Stimulated activated CD8-positive, alpha-beta memory T cell treated with anti-CD3 and anti-CD28 coated beads, Interleukin-15, amount 100 ng/mL, for 4 hours (primary cell): ENCODE results near the gene VPREB3.

Experiments used
- DNase-seq, 2 donors: peaks; one replicate each; pipeline ENCODE4 v3.0.0-alpha.2; 2020; ENCODE audit warnings: low read depth in 2 of 2

VPREB3 gene

DNA sequence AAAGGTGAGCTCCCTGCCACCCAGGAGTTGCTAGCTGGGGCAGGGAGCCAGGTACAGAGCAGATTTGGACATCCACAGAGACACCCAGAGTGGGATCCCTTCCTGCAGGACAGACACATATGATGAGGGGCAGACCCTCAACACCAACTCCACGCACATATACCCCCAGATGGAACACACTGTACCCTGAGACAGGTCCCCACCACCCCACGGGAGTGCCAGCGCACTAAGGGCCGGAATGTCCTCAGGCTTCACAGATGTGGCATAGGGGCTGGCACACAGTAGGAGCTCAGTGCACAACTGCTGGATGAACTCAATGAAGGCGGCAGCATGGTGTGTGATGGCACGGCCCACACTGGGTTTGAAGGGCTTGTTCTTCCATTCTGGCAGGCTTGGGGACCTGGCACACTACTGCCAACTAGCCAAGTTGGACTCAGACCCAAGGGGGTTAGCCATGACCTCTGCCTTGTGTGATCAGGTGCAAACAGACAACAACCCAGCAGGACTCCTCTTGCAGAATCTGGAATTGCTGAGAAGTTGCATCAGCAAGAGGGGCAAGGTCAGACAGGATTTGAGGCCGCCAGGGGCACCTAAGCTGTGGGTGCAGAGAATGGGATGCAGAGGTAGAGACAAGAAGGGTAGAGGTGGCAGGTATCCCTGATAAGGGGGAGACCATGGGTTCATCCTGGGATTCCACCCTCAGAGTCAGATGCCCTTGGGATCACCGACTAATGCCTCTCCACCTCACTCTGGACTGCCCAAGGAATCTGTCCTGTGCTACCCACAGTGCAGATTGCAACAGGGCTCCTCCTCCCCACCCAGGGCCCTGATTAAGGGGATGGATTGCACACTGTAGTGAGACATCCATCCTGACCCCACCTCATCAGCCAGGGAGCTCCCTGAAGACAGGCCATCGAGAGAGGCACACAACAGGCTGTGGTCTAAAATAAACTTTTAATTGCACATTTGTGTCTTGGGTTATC lies 11.0 kb upstream of the VPREB3 start:
- DNase-seq, result no peak

DNA sequence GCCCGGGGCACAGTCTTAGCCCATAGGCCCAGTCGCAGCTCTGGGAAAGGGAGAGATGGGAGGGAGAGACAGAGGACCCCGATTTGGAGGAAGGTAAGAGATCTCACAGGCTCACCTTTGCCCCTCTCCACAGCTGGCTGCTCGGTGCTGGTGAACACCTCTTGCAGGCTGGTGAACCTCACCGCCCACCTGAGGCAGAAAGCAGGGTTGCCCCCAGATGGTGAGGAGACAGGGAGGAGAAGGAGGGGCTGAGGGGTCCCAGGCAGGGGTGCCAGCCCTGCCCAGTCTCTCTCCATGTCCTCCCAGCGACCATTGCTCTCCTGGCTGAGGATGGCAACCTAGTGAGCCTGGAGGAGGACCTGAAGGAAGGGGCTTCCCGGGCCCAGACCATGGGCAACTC lies 9.7 kb upstream of the VPREB3 start:
- DNase-seq, result no peak

DNA sequence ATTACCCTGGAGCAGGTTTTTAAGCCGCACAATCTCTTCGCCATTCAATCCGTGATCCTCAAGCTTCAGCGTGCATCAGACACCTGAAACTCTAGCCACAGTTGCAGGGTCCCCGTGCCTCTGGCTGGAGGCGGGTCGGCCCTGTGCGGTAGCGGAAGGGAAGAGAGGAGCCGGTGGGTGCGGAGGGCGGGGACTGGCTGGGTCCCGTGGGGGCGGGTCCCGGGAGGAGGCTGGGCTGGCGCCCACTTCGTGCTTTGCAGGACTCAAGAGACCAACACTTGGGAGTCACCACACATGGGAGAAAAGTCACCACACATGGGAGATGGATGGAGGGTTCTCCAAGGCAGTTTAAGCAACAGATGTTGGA lies 9.3 kb upstream of the VPREB3 start:
- no peak for DNase-seq

DNA sequence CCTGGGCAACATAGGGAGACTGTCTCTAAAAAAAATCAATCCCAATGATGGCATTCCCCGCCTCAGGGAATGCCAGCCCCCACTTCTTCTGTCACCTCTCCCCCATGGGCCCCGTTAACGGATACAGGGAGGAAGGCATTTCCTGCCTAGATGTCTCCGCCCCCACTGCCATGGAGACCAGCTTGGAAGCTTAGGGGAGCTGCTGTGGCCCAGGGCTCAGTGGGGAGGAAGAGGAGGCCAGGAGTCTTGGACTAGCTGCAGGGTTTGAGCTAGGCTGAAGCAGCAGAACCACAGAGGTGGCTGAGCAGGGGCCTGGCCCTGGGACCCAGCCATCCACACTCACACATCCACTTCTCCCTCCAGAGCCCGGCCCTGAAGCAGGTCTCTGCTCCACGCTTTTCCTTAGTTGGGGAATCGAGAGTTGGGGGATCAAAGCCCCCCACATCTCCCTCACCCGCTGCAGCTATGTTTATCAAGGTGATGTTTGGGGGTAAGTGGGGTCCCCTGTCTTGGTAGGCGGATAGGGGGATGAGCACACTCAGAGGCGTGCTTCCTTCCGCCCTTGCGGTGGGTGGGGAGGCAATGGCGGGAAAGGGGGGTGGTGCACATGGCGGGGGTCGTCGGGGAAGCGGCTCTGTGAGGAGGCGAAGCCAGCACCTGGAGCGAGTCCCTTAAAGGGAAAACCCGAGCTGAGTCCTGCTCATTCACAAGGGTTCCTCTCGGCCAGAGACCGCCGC lies 8.8 kb upstream of the VPREB3 start, which contains the start of gene C22orf15:
C22orf15 (plus strand) TSS at position 149 of the 737 bp plus-strand sequence; CDS start at position 466, 317 bp downstream.
- no peak for DNase-seq

DNA sequence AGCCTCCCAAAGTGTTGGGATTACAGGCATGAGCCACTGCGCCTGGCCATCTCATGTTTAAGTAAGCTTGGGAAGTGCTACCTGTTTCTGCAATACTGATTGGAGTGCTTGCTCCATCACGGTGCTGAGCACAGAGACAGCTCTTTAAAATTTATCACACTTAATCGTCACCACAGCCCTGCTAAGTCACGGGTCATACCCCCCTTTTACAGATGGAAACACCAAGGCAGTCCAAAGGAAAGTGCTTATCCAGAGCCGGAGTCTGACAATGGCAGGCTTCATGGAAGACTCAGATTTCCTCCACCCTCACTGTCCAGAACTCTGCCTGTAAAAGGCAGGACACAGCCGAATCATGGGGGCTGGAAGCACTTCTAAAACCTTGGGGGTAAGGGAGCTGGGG lies 5.8 kb upstream of the VPREB3 start:
- no peak for DNase-seq

DNA sequence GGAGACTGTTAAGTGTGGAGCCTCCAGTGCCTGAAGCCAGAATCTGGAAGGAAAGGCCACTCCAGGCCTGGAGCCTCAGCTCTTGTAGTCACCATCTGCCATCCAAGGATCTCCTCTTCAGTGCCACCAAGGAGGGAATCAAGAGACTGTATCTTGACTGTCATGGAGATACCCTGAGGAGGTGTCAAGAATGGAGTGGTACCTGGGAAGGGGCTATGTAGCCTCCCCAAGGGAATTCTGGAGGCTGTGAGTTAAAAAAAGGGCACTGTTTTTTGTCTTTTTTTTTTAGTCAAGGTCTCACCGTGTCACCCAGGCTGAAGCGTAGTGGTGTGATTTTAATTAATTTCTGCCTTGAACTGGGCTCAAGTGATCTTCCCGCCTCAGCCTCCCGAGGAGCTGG lies 5.3 kb upstream of the VPREB3 start:
- DNase-seq, result no peak

DNA sequence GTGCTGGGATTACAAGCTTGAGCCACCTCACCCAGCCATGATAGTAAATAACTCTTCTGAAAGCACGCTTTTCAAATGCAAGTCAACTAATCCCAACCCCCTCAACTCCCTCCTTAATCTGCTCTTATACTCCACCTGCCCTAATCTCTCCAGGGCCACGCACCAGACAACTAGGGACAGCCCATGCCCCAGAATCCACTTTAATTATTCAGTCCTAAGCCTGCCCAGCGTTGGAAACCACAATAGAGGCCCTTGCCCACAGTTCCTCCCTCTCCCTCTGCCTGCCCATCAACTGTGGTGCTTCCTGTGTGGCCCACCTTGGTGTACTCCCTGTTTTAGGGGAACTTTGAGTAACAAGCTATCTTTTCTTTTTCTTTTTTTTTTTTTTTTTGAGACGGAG lies 2.7 kb upstream of the VPREB3 start:
- DNase-seq, result no peak

DNA sequence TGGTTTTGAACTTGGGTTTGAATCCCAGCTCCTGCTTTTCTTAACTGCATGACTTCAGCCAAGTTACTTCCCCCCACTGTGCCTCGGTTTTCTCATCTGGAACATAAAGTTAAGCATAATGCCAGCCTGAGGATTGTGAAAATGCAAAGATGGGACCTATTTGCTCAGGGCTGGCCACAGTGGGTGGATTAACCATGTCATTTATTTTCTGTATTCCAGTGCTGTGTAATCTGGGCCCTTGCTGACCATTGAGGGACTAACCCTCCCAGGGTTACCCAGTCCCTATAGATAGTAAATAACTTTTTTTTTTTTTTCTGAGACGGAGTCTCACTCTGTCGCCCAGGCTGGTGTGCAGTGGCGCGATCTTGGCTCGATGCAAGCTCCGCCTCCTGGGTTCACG lies 1.5 kb upstream of the VPREB3 start:
- DNase-seq, result no peak

DNA sequence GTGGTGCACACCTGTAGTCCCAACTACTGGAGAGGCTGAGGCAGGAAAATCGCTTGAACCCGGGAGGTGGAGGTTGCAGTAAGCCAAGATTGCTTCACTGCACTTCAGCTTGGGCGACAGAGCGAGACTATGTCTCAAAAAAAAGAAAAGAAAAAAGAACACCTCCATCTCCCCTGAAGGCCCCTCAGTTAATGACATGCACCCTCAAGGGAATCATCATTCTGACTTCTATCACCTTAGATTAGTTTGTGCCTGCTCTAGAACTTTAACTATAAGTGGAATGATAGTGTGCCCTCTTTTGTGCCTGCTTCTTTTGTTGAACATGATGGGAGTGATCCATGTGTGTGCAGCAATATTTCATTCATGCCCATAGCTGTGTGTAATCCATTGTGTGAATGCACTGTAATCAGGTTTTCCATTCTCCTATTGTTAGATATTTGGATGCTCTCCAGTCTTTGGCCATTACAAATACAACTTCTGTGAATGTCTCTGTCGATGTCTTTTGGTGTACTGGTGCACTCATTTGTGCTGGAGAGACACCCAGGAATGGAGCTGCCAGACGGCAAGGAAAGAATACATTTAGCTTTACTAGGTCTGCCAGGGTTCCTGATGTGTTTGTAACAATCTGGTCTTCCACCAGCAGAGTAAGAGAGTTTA lies 883 bp upstream of the VPREB3 start:
- no peak for DNase-seq

DNA sequence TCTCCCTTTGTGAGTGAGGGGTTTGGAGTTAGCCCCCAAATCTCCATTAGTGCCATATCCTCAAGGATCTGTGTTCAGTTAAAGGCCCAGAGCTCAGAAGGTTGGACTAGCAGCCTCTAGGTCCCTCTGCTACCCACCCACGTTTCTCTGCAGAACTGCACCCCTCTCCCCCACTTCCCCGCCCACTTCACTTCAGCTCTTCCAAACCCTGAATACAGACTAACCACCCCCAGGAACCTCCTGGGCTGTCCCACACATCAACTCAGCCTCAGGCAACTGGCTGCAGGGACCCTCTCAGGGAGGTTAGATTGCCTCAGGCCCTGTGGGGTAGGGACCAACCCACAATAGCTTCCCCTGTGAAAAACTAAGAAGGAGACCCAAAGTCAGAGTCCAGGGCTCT lies 840 bp downstream of the VPREB3 start:
- DNase-seq, result no peak

DNA sequence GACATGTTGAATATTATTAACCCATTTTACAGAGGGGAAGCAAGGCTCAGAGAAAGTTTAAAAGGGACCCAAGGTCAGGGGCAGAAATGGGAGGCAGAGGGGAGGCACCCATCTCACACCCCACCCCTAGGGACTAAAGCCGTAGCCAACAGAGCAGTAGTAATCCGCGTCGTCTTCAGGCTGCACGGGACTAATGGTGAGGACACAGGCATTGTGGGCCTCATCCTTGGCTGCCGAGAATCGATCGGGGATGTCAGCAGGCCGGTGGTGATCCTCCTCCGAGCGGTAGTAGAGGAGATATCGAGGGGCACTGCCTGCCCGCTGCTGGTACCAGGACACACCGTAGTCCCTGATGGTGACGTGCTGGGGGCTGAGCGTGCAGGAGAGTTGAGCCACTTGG lies 1.5 kb downstream of the VPREB3 start:
- DNase-seq, result no peak

DNA sequence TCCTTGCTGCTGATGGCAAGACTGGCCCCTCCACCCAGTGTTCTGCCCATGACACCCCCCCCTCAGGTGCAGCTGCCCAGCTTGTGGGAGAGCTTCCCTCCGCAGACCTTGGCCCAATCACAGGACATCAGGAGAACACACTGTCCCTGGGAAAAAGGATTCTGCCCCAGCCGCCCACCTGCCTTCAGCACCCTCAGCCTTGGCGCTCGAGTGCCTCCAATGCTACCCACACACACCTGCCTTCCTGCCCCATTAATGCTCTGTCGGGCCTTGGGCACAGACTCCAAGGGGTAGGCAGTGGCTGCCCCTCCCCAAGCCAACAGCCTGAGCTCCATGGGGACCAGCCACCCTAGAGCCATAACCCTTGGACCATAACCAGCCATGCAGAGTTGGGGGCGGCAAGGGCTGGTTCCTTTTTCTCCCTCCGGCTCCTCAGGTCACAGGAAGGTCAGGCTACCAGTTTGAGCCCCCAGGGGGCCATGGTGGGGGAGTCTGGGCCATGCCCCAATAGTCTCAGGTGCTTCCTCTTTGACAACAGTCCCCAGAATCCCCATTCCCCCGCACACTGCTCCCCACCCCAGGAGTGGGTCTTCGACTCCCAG lies 2.0 kb downstream of the VPREB3 start:
- no peak for DNase-seq

DNA sequence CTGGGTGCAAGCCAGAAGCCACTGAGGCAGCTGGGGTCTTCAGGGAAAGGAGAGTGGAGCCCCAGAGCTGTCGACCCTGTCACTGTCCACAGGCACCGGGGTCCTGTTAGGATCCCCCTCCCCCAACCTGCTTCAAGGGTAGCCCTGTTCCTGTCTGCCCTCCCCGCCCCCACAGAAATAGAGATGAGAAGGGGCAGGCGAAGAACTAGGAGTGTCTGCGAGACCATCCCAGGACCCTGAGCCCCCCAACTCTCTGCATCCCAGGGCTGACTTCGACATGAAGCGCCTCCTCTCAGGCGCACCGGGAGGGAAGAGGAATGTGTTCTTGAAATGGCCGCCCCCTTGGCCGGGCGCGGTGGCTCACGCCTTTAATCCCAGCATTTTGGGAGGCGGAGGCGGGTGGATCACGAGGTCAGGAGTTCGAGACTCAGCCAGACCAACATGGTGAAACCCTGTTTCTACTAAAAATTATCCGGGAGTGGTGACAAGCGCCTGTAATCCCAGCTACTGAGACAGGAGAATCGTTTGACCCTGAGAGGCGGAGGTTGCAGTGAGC lies 2.7 kb downstream of the VPREB3 start:
- DNase-seq, result no peak

DNA sequence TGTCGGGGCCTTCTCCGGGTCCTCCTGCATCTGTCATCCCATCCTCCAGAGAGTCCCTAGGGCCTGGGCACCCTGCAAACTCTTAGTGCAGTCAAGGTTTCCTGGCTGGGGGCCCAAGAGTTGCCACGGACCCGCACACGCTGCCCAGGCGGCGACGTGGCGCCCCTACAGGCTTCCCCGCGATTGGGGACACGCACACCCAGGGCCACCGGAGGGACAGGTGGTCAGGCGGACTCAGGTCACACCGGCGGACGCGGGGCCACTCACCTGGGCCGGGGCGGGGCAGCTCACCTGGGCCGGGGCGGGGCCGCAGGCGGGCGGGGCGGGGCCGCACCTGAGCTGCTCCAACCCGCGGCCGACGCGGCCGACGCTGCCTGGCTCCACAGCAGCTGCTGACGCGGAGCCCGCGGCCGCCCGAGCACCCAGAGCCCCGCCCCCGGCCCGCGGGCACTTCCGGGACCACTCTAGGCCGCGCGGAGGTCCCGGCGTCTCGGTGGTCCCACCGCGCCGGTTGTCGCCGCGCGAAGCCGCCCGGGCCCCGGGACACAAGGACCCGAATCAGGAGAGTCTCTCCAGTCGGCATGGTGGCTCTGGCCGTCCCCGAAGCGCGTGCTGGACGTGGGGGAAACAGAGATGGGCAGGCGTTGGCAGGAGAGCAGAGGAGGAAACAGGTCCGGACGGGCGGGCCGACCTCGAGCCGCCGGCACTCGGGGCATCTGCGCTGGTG lies 3.3 kb downstream of the VPREB3 start, which contains the start of gene ZNF70:
ZNF70 (minus strand) TSS at position 399 of the 727 bp plus-strand sequence. CDS start 5,972 bp downstream, outside the sequence.
- DNase-seq, result peak; percentile 63 to 73

DNA sequence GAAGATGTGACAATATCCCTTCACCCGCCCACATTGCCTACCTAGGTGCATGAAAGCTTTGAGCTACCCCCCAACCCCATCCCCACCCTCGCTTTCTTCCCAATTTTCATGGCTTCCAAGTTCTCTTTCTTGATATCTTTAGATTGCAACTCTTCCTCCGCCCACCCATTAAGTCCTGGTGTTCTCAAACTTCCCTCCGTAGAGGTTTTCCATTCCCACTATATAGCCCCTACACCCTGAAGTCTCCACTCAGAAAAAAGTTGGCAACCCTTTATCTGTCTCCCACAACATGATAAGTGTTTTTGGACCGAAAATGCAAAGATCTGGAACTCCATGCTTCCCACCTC lies 3.9 kb downstream of the VPREB3 start:
- DNase-seq, result no peak

DNA sequence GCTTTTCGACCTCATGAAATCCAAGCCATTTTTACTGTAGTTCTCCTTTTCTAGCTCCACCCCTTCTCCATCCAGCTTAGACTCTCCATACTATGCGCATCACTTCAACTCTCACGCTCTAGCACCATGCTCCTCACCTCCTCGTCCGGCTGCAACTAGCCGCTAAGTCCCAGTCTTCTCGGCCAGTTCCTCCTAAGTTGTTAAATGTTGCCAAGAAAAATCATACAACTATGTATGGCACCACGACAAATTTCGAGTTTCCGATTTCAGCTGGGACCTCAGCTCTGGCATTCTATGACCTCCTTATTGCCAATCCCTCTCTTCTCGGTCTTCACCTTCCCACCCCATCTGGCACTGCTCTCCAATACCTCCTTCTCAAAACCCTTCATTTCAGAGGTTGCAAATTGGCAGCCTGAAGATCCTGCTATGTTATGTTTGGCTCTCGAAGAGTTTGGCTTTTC lies 4.4 kb downstream of the VPREB3 start:
- no peak for DNase-seq

DNA sequence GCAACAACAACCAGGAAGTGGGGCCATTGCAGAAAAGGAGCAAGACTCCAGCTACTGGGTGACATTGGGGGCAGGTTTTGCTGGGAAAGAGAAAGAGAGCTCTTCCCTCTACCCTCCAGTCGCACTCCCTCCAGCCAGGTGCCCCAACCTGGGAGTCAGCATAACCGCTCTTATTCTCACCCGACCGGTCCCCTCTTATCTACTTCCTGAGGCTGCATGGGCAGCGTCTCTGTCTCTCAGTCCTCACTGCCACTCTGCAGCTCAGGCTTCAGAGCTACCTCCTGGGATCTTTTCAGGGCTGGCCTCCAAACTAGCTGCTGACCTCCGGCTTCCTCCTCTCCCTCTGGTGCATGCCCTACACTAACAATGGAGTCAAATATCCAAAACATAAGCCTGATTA lies 8.4 kb downstream of the VPREB3 start:
- DNase-seq, result no peak

DNA sequence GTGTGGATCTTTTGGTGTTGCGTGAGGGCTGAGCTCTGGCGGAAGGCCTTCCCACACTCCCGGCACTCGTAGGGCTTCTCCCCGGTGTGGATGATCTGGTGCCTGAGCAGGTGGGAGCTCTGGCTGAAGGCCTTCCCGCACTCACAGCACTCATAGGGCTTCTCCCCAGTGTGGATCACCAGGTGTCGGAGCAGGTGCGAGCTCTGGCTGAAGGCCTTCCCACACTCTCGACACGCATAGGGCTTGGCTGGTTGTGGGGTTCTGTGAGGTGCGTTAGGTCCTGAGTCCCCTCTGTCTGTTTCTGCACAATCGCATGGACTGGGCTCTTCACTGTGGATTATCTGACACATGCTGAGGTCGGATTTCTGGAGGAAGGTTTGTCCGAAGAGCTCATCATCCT lies 9.7 kb downstream of the VPREB3 start:
- DNase-seq, result no peak

DNA sequence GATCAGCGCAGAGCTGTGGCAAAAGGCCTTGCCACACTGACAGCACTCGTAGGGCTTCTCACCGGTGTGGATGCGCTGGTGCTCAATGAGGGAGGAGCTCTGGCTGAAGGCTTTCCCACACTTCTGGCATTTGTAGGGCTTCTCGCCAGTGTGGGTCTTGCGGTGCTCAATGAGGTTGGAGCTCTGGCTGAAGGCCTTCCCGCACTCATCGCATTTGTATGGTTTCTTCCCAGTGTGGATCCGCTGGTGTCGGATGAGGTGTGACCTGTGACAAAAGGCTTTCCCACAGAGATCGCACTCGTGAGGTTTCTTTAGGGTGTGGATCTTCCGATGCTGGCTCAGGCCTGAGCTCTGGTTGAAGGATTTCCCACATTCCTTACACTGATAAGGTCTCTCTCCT lies 10.2 kb downstream of the VPREB3 start:
- DNase-seq, result no peak

DNA sequence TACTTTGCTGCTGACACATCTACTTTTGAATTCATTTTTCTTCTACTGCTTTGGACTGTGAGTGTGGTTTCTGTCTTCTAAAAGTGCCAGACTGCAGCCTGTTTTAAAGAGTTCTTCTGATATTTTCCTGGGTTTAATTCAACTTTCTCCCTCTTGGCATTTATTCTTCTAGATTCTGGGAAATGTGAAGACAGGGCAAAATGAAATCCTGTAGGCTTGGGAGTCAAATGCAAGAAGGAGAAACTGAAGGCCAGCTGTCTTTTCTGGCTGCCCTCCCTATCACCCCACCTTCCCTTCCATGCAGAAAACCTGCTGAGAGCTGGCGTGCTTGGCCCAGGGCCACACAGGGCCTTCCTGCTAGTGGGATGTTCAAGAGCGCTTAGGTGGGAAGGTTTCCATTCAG lies 10.9 kb downstream of the VPREB3 start:
- no peak for DNase-seq
